Psoas muscle (tissue), 8 donors: ENCODE measurements around the gene ASXL1. TPM values are rescaled to one million over a fixed set of nuclear protein-coding genes. Genes with fewer than 3 reads are reported as not detected.
A peak's percentile ranks its signal among the peaks of the same experiment; 100 is the strongest.

Experiments
- ATAC-seq, 4 donors: fragments of 200-7000 bp; cut with Tn5 transposase; one replicate each; pipeline ENCODE4 v1.9.1; 2020; ENCODE audit warnings: moderate library complexity in 3 of 4, mild to moderate bottlenecking in 2 of 4
- DNase-seq, 2 donors: peaks; one replicate each; pipeline ENCODE4 v3.0.0-alpha.2; 2020
- H3K27ac ChIP-seq: fragments of 200-600 bp; one replicate; pipeline ENCODE4 v1.8.0; 2022
- H3K27me3 ChIP-seq, 3 donors: fragments of 200-600 bp in 1 of 3; one replicate each; pipeline versions ENCODE4 v1.6.1 to v1.8.0; 2013 to 2022; ENCODE audit warnings: low read length in 2 of 3, mild to moderate bottlenecking in 2 of 3, moderate library complexity in 1 of 3; ENCODE audit not compliant: insufficient read depth in 3 of 3
- H3K36me3 ChIP-seq, 2 donors: fragments of 200-600 bp in 1 of 2; one replicate each; pipeline versions ENCODE4 v1.6.1 to v1.8.0; 2013 to 2022; ENCODE audit warnings: low read depth in 1 of 2, mild to moderate bottlenecking in 1 of 2, moderate library complexity in 1 of 2; ENCODE audit not compliant: insufficient read depth in 1 of 2
- H3K4me1 ChIP-seq: fragments of 200-600 bp; one replicate; pipeline ENCODE4 v1.8.0; 2022
- H3K4me3 ChIP-seq: fragments of 200-600 bp; one replicate; pipeline ENCODE4 v1.8.0; 2022; ENCODE audit warnings: mild to moderate bottlenecking
- H3K9me3 ChIP-seq: fragments of 200-600 bp; one replicate; pipeline ENCODE4 v1.8.0; 2022
- WGBS, 3 donors: extraction: QIAGEN DNeasy Blood & Tissue Kit; methylation state at CpG; one replicate each; pipeline versions ENCODE4 v1.1.6 to v1.1.7; 2013; 5-methylcytosine and 5-hydroxymethylcytosine counted together
- intact Hi-C, 2 donors: fragments of 100-400 bp; cut with DNase I; formaldehyde crosslinking; loops; one replicate each; pipeline versions ENCODE4 v1.11.0 to v1.14.2; 2022
- polyA plus RNA-seq, 3 donors: library from polyadenylated mRNA; stranded (reverse); fragments of 200-250 nt; gene quantifications; one replicate each; pipeline ENCODE4 v1.2.3, GENCODE V29; 2013
- total RNA-seq, 4 donors: library from RNA; stranded (reverse); fragmentation: NEBNext Ultra II Directional in 2 of 4; extraction: Animal tissue kit (Norgen Biotek cat#: 25700) in 2 of 4; gene quantifications; one replicate each; pipeline versions ENCODE4 v1.2.1 to v1.2.4, GENCODE V29; 2021 to 2023
- TF ChIP-seq, protein P1 (sequence below): fragments of 200-600 bp; IDR thresholded peaks from one replicate; pipeline ENCODE4 v1.8.0; 2022; ENCODE audit warnings: antibody characterized with exemption
- donor health status: healthy with polysubstance abuse.
- donor health status: DM: no; HTN: no; CAD: no; lungs with moderate emphysema.
- donor health status: Bipolar disorder and iron deficiency.
- donor health status: healthy.
- donor health status: DM: yes; HTN: yes; CAD: no.
- donor health status: DM: no; HTN: no; CAD: no.
- donor health status: DM: no; HTN: no; CAD: no.
- donor health status: DM: yes; HTN: yes; CAD: no.

ASXL1 gene
- total and polyA plus RNA-seq, 7 donors = 18.5 to 52.0 (median 23.2) TPM

DNA sequence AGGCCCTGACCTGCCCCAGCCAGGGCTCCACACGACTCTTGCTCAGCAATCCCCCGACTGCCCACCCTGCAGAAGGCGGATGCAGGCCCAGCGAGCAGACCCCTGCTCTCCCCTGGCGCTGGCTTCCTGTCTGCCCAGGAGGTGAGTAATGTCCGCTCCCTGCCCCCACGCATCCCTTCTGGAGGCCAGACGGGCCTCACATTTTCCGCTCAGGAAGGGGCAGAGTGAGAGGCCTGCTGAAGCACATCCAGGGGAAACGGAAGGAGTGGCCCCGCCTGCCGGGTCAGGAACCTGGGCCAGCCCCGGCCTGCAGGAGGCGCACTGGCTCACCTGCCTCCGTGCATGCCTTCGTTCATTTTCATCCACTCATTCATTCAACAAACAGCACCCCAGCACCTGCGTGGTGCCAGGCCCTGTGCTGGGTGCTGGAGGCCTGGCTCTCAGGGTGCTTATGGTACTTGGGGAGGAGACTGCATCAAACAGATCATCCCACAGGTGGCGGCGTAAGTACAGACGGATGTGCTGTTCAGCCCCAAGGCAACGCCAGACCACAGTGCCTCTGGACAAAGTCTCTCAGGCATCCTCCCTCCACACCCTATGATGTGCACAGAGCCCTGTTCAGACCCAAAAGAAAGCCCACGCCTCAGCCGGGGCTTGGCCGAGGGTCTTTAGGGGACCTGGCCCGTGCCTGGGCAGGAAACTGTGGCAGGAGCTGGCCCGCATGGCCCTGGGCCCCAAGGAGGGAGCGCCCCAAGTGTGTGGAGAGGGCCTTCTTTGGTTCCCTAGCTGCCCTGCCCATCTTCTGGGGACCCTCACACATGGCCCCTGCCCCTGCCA is 112.1 kb downstream of the ASXL1 start:
- Histone ChIP-seq H3K27ac (peak overlapping the region; percentile 70), H3K4me3 (no peak overlapping the region), H3K36me3 (no peaks in the 10 kb centered on the region), H3K4me1 (peaks cover 2% of the 10 kb centered on the region), H3K27me3 (peaks cover 0 to 10% (median 0%) of the 10 kb centered on the region in 3 donors), H3K9me3 (no peaks in the 10 kb centered on the region)
- ATAC-seq (peak; percentile 22 to 62 (median 46)), DNase-seq (peak; percentile 69 to 74)
- intact Hi-C loops = no loop called here
- TF ChIP-seq, protein P1, sequence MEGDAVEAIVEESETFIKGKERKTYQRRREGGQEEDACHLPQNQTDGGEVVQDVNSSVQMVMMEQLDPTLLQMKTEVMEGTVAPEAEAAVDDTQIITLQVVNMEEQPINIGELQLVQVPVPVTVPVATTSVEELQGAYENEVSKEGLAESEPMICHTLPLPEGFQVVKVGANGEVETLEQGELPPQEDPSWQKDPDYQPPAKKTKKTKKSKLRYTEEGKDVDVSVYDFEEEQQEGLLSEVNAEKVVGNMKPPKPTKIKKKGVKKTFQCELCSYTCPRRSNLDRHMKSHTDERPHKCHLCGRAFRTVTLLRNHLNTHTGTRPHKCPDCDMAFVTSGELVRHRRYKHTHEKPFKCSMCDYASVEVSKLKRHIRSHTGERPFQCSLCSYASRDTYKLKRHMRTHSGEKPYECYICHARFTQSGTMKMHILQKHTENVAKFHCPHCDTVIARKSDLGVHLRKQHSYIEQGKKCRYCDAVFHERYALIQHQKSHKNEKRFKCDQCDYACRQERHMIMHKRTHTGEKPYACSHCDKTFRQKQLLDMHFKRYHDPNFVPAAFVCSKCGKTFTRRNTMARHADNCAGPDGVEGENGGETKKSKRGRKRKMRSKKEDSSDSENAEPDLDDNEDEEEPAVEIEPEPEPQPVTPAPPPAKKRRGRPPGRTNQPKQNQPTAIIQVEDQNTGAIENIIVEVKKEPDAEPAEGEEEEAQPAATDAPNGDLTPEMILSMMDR = peak; percentile 46
- 69 to 75% (median 75%) methylated on average over 27 of the region's 27 CpGs for WGBS, 3 donors

DNA sequence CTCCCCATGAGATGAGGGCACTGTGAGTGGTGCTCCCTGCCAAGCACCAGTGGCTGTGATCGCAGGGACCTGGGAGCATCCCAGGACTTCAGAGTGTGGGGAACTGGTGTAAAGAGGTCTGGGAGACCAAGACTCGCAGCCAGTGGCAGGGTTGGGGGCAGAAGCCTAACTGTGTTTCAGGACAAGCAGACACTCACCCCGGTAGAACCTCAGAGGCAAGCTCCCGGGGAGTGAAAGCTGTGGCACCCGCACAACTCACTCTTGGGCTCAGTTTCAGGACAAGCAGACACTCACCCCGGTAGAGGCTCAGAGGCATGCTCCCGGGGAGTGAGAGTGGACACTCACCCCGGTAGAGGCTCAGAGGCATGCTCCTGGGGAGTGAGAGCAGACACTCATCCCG is 112.8 kb downstream of the ASXL1 start:
- H3K27ac ChIP-seq = peak overlapping the region; percentile 6
- intact Hi-C loops = no loop called here
- H3K4me1 ChIP-seq = peaks cover 5% of the 10 kb centered on the region
- no peaks in the 10 kb centered on the region for H3K9me3 ChIP-seq
- ATAC-seq (no peak), DNase-seq (peak in 1 of 2 donors; percentile 4)
- H3K4me3 ChIP-seq = no peak overlapping the region
- H3K27me3 ChIP-seq = peaks cover 0 to 10% (median 2%) of the 10 kb centered on the region in 3 donors
- TF ChIP-seq, protein P1 = no peak
- whole genome bisulfite sequencing, 3 donors = 74 to 77% (median 76%) methylated on average over 9 of the region's 9 CpGs
- H3K36me3 ChIP-seq = no peaks in the 10 kb centered on the region

DNA sequence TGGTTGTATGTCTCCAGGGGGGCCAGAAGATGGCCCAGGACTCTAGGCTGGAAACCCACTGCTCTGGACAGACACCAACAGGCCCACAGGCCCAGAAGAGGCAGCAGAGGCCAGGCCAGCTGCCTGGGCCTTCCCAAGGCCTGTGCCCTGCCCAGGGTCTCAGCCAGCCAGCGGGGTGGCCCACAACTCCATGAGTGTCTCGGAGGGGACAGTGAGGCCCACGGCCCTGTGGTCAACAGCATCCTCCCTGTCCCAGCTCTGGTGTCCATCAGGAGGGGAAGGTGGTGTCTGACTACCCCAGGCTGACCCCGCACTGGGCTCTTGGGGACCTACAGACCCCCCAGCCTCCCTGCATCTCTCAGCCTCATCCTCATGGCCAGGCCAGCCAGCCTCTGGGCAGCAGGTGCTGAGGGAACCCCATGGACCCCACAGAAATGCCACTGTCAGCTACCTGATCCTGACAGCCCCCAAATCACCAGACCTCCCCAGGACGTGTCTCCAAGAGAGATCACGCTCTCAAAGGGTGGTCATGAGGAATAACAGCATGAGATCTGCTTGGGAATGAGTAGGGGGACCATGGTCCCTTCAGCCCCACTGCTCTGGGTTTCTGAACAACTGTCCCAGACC is 114.6 kb downstream of the ASXL1 start:
- no peak for DNase-seq
- TF ChIP-seq, protein P1 = no peak
- Histone ChIP-seq H3K4me1 (peaks cover 12% of the 10 kb centered on the region), H3K4me3 (peak overlapping the region; percentile 52), H3K27me3 (peaks cover 0 to 10% (median 3%) of the 10 kb centered on the region in 3 donors), H3K36me3 (no peaks in the 10 kb centered on the region), H3K9me3 (no peaks in the 10 kb centered on the region), H3K27ac (no peak overlapping the region)
- intact Hi-C loops = no loop called here
- 83 to 93% (median 91%) methylated on average over 6 of the region's 6 CpGs for WGBS, 3 donors
- no peak for ATAC-seq

DNA sequence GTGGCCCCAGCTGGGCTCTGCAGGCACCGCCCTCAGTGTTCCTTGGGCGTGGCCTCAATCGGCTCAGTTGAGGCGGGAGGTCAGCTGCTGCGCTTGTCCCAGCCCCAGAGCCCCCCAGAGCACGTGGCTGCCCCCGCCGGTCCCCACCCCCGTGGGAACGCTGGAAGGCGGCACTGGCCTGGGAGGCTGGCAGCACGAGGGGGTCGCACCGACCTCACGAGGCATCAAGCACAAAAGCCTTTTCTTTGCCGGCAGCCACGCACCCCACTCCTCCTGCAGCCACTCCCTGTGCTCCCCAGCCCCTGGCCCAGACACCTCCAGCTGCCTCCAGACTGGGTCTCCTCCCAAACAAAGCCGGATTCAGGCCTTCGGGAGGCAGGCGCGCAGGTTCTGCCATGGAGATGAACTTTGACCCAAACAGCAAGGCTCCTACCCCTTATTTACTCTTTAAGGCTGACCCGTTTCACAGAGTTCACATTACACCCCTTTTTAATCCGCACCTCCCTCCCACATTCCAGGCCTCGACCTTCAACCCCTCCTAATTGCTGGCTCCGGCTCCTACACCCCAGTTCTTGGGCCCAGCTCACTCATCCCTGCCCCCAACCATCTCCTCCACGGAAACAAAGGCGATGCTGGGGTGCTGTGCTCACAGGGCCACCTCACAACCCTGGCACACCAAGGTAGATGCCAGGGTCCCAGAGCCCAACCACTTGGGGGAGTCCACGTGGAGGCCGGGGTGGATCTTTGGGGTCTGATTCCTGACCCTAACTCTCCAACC is 115.3 kb downstream of the ASXL1 start:
- no peak for ATAC-seq
- intact Hi-C loops = no loop called here

More for the DNA sequence above, 115.3 kb downstream of the ASXL1 start:
- Histone ChIP-seq H3K4me3 (peak overlapping the region; percentile 52), H3K36me3 (no peaks in the 10 kb centered on the region), H3K27me3 (peaks cover 0 to 10% (median 3%) of the 10 kb centered on the region in 3 donors), H3K4me1 (peaks cover 12% of the 10 kb centered on the region), H3K9me3 (no peaks in the 10 kb centered on the region), H3K27ac (no peak overlapping the region)
- DNase-seq = no peak
- TF ChIP-seq, protein P1 = no peak
- 58 to 64% (median 60%) methylated on average over 27 to 29 of the region's 29 CpGs for WGBS, 3 donors
